MM.1S (cell line): Measurements from ENCODE around the gene NME1.

Source experiments
- DNase-seq: peaks from one replicate; pipeline ENCODE4 v3.0.0-alpha.2; 2015
- H2AFZ ChIP-seq: fragments of 300-600 bp; sonication (generic); 2 replicates; pipeline ENCODE4 v1.6.0; 2016; ENCODE audit warnings: antibody characterized with exemption, low read length
- H3F3A ChIP-seq: fragments of 300-600 bp; sonication (generic); 2 replicates; pipeline ENCODE4 v1.6.1; 2016; ENCODE audit warnings: mild to moderate bottlenecking, antibody characterized with exemption, low read length, moderate library complexity, mixed read lengths; ENCODE audit not compliant: insufficient read depth
- H3K27ac ChIP-seq: fragments of 300-600 bp; sonication (generic); 2 replicates; pipeline ENCODE4 v1.5.1; 2016; ENCODE audit warnings: mild to moderate bottlenecking, low read length
- H3K27me3 ChIP-seq: fragments of 300-600 bp; sonication (generic); replicated peaks from 2 replicates; pipeline ENCODE4 v1.6.0; 2016; ENCODE audit warnings: low read length; ENCODE audit not compliant: insufficient read depth
- H3K36me3 ChIP-seq: fragments of 300-600 bp; sonication (generic); replicated peaks from 2 replicates; pipeline ENCODE4 v1.6.1; 2016; ENCODE audit warnings: mild to moderate bottlenecking, low read length, mixed read lengths; ENCODE audit not compliant: insufficient read depth
- H3K4me1 ChIP-seq: fragments of 300-600 bp; sonication (generic); 2 replicates; pipeline ENCODE4 v1.6.1; 2016; ENCODE audit warnings: low read length, mixed read lengths
- H3K4me2 ChIP-seq: fragments of 300-600 bp; sonication (generic); 2 replicates; pipeline ENCODE4 v1.6.0; 2016; ENCODE audit warnings: low read depth, low read length
- H3K4me3 ChIP-seq: fragments of 300-600 bp; sonication (generic); 2 replicates; pipeline ENCODE4 v1.5.1; 2016; ENCODE audit warnings: low read length, mixed read lengths
- H3K79me2 ChIP-seq: fragments of 300-600 bp; sonication (generic); 2 replicates; pipeline ENCODE4 v1.6.1; 2016; ENCODE audit warnings: mixed run types, low read length, mixed read lengths
- H3K9ac ChIP-seq: fragments of 300-600 bp; sonication (generic); 2 replicates; pipeline ENCODE4 v1.6.1; 2016; ENCODE audit warnings: low read length, mixed read lengths
- H3K9me2 ChIP-seq: fragments of 300-600 bp; sonication (generic); replicated peaks from 2 replicates; pipeline ENCODE4 v1.6.1; 2016; ENCODE audit warnings: mild to moderate bottlenecking, low read length, mixed read lengths; ENCODE audit not compliant: insufficient read depth
- H3K9me3 ChIP-seq: fragments of 300-600 bp; sonication (generic); replicated peaks from 2 replicates; pipeline ENCODE4 v1.6.1; 2016; ENCODE audit warnings: mild to moderate bottlenecking, low read length, mixed read lengths; ENCODE audit not compliant: insufficient read depth
- H4K20me1 ChIP-seq: fragments of 300-600 bp; sonication (generic); 2 replicates; pipeline ENCODE4 v1.6.1; 2016; ENCODE audit warnings: mild to moderate bottlenecking, low read length, moderate library complexity, mixed read lengths; ENCODE audit not compliant: insufficient read depth
- CTCF ChIP-seq: fragments of 300-600 bp; sonication (generic); IDR thresholded peaks from 2 replicates; pipeline ENCODE4 v1.5.1; 2016; ENCODE audit warnings: antibody characterized with exemption, low read length, mixed read lengths
- EZH2 ChIP-seq: fragments of 300-600 bp; sonication (generic); optimal IDR thresholded peaks from 2 replicates; pipeline ENCODE3; 2017; ENCODE audit warnings: low read depth, mild to moderate bottlenecking, antibody characterized with exemption, low read length, mixed read lengths
- EZH2phosphoT487 ChIP-seq: fragments of 300-600 bp; sonication (generic); IDR thresholded peaks from 2 replicates; pipeline ENCODE4 v1.6.1; 2018; ENCODE audit warnings: antibody characterized with exemption, low read length

NME1 gene

GRCh38 chr17:51180486-51180885 lies 27.1 kb downstream of the NME1 start:
- H3K9ac ChIP-seq: no peak overlapping the region
- no peaks in the 10 kb centered on the region for H3K9me3 ChIP-seq
- TF ChIP-seq EZH2 (no peak), EZH2phosphoT487 (no peak), CTCF (no peak)
- H3K79me2 ChIP-seq: no peaks in the 10 kb centered on the region
- H3K27me3 ChIP-seq: no peaks in the 10 kb centered on the region
- H3K27ac ChIP-seq: no peak overlapping the region
- no peaks in the 10 kb centered on the region; the same call in 1 of the 2 replicates for H3K36me3 ChIP-seq
- DNase-seq: no peak
- no peaks in the 10 kb centered on the region for H3K9me2 ChIP-seq
- H3K4me3 ChIP-seq: no peak overlapping the region
- no peaks in the 10 kb centered on the region for H4K20me1 ChIP-seq
- no peaks in the 10 kb centered on the region for H3K4me1 ChIP-seq
- no peak overlapping the region for H2AFZ ChIP-seq
- no peaks in the 10 kb centered on the region for H3F3A ChIP-seq
- no peak overlapping the region for H3K4me2 ChIP-seq

GRCh38 chr17:51184124-51184523 lies 30.8 kb downstream of the NME1 start:
- H3K9ac ChIP-seq: no peak overlapping the region
- H4K20me1 ChIP-seq: no peaks in the 10 kb centered on the region
- H3K4me3 ChIP-seq: no peak overlapping the region
- no peaks in the 10 kb centered on the region for H3K27me3 ChIP-seq
- TF ChIP-seq CTCF (no peak), EZH2 (no peak), EZH2phosphoT487 (no peak)
- H3K79me2 ChIP-seq: no peaks in the 10 kb centered on the region
- no peaks in the 10 kb centered on the region for H3K9me2 ChIP-seq
- H3K27ac ChIP-seq: no peak overlapping the region
- no peak overlapping the region for H2AFZ ChIP-seq
- DNase-seq: no peak
- H3K4me1 ChIP-seq: no peaks in the 10 kb centered on the region
- no peak overlapping the region for H3K4me2 ChIP-seq
- no peaks in the 10 kb centered on the region; the same call in 1 of the 2 replicates for H3K36me3 ChIP-seq
- H3K9me3 ChIP-seq: no peaks in the 10 kb centered on the region
- no peaks in the 10 kb centered on the region for H3F3A ChIP-seq

- TF ChIP-seq EZH2 (no peak), CTCF (no peak), EZH2phosphoT487 (no peak)
- no peak for DNase-seq
- Histone ChIP-seq H3K9me2 (no peaks in the 10 kb centered on the region), H3K9me3 (no peaks in the 10 kb centered on the region), H3K9ac (no peak overlapping the region), H3K4me3 (no peak overlapping the region), H3K36me3 (no peaks in the 10 kb centered on the region; the same call in none of the 2 replicates), H3K27me3 (no peaks in the 10 kb centered on the region), H2AFZ (no peak overlapping the region), H3K4me1 (no peaks in the 10 kb centered on the region), H3F3A (no peaks in the 10 kb centered on the region), H3K79me2 (no peaks in the 10 kb centered on the region), H3K27ac (no peak overlapping the region), H4K20me1 (no peaks in the 10 kb centered on the region), H3K4me2 (no peak overlapping the region)
These were observed 32.5 kb downstream of the NME1 start for GRCh38 chr17:51185763-51186332.
